Urothelium cell line (cell line): ENCODE measurements around the gene CCDC116.
"Not testable (repeated sequence)": the region's sequence is repeated elsewhere in the genome, so short reads cannot be mapped to it uniquely, and the experiment has no call there.

ENCODE experiments used
- DNase-seq: peaks from one replicate; pipeline ENCODE4 v3.0.0; 2011; ENCODE audit warnings: low spot score, mixed read lengths
- FAIRE-seq: peaks from 2 replicates; lab custom pipeline; 2011; peaks lifted over from hg19 to GRCh38; lab: Jason Lieb, UNC

CCDC116 gene

GRCh38 chr22:21609556-21610157, 22.9 kb upstream of the CCDC116 start:
- FAIRE-seq = not testable (repeated sequence)

DNA sequence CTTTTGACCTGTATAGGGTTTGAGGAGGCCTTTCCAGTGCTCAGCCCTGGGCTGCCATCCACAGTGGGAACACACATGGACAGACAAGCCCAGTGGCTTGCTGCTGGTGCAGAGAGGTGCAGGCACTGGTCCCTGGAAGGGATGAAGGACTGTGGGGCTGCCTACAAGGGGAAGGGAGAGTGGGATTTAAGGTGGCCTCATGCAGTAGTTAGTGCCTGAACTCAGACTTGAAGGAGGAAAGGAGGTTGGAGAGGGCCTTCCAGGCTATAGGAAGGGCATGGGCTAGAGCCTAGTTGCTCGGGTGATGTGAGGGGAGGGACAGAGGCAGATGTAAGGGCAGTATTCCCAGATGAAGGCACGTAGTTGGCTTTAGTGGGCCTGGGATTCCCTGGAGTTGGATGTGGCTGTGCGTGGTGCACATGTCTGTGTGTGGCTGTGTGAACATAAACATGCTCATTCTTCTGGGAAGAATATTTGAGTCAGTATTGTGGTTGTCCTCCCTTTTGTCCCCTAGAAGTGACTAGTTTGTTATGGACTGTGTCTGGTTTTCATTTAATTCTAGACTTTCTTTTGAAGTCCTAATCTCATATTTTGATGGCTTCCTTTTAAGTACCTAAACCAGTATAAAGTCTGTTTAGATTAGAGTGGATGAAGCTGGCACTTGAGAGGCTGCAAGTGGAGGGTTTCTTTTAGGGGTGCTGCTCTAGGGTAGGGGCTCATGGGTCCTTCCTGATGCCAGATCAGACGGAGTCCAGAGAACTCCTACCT, 21.2 kb upstream of the CCDC116 start:
- no peak for DNase-seq
- no peak for FAIRE-seq

More at GRCh38 chr22:21609556-21610157, 22.9 kb upstream of the CCDC116 start:
- not testable (repeated sequence) for DNase-seq

DNA sequence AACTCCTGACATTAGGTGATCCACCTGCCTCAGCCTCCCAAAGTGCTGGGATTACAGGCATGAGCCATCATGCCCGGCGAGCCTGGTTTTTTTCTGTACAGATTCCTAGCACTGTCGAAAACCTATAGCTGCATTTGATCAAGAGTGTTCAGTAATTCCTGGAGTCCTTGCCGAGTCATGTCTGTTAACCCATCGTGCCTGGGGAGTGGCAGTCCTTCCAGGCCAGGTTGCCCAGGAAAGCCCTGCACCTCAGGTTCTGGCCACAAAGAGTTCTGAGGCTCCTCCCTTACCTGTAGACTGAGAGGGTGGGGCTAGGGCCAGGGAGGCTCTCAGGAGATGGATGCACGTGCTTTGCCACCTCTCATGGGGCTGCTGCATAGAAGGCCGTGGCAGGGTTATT, 19.7 kb upstream of the CCDC116 start:
- FAIRE-seq (no peak), DNase-seq (no peak)

DNA sequence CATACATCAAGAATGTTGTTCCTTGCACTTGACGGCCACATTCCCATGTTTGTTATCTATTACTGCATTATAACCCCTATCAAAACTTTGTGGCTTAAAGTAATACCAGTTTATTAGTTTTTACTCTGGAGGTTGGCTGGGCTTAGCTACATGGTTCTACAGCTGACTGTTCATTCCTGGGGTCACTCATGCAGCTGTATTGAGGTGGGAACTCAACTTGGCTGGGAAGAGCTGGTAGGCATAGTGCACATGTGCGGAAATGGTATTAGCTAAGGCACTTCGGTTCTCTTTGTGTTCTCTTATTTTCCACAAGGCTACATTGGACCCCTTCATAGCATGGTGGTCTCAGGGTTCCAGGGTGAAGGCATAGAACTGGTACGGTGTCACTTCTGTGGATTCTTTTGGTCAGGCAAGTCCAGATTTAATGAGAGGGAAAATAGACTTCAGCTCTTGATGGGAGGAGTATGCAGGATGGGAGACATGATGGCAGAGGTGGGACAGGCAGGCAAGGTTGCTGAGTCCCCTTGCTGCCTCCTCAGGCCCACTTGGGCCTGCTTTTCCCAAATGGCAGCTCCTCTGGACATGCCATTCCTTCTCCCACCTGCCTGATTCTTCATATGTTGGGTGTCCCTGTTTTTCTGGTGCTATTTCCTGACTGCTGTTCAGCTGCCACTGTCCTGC, 18.9 kb upstream of the CCDC116 start:
- DNase-seq = no peak

GRCh38 chr22:21615731-21616130, 16.8 kb upstream of the CCDC116 start:
- no peak for DNase-seq
- peak; percentile 20 for FAIRE-seq

More for the DNA sequence above, 18.9 kb upstream of the CCDC116 start:
- no peak for FAIRE-seq

- not testable (repeated sequence) for DNase-seq, FAIRE-seq
These were observed 15.2 kb upstream of the CCDC116 start for GRCh38 chr22:21617337-21617736.

DNA sequence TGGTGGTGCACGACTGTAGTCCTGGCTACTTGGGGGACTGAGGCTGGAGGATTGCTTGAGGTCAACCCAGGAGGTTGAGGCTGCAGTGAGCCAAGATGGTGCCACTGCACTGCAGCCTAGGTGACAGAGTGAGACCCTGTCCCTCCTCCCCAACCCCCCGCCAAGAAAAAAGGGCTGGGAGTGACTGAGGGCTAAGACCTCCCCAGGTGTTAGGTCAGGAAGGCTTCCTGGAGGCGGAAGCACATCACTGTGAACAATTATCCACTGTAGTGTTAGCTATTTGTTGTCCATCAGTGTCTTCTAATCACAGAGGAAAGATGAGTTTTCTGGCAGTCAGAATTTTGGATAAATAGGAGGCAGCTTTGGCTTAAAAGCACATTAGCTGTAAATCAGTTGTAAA, 11.5 kb upstream of the CCDC116 start:
- DNase-seq (no peak), FAIRE-seq (peak; percentile 65)

- DNase-seq = no peak
These were observed 10.3 kb upstream of the CCDC116 start for GRCh38 chr22:21622011-21622918.

GRCh38 chr22:21622919-21623647, 9.5 kb upstream of the CCDC116 start:
- FAIRE-seq (no peak), DNase-seq (no peak)

More at GRCh38 chr22:21622011-21622918, 10.3 kb upstream of the CCDC116 start:
- FAIRE-seq = no peak

- FAIRE-seq = no peak
- no peak for DNase-seq
These were observed 9.0 kb upstream of the CCDC116 start for GRCh38 chr22:21623648-21623970.

DNA sequence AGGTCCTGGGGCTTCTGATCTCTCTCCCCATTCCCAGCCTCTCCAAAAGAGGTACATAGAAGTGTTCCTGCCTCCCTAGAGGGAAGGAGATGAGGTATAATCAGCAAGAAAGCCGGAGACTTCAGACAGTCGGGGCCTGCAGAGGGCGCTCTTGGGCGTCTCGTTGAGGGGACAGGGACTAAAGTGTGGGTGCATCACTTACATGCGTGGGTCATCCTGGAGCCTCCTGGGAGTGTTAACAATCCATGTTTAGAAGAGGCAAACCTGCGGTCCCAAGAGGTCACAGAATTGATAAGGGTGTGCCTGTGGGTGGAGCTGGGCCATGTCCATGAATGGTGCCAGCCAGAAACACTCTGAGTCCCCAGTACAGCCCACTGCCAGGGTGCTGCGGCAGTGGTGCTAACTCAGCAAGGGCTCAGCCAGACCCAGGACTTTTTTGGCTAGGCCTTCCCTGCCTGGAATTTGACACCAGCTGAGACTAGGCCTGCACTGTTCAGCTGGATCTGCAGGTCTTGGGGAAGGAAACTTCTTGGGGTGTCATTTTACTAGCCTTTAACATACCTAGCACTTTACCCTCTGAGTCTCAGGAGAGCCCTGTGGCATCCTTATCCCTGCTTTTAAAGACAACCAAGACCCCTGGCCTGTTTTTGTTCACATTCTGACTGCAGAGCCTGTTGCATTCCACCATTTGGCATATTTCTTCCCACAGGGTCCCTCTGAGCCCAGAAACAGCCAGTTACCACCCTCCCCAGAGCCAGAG, 8.3 kb upstream of the CCDC116 start:
- no peak for FAIRE-seq

DNA sequence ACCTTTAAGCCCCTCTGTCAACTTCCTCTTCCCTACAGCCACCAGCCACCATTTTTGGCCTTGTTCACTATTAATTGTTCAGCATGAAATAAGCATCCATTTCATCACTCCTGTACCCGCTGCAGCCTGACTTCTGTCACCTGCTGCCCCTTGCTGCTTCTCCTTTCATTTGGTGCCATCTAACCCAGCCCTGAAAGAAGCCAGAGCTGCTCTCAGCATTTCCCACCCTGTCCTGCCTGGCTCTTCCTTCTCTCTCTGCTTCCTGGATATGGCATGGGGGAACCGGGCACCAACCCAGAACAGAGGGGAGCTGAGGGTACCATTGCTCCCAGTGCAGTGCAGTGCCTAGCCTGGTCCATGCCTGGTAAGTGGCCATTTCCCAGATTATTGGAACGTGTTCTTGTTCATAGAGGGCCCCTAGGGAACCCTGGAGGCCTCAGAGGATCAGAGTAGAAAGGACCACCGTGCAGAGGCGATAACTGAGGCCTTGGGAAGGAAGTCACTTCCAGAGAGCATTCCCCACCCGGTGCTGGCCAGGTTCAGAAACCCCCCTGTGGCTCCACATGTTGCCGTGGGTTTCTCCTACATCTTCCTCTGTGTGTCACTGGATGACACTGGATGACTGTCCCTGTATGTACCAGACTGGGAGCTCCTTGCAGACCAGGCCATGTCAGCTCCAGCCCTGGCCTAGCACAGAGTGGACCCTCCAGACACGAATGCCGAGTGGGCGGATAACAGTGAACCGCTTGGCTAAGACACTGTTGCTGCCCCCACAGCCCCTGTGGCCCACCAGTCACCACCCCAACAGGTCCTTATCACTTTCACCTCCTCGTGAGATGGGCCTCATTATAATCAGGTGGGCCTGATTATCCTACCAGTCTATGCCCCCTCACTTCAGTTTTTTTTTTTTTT, 7.4 kb upstream of the CCDC116 start:
- FAIRE-seq = no peak
- DNase-seq = no peak

More for the DNA sequence above, 8.3 kb upstream of the CCDC116 start:
- DNase-seq = peak; percentile 46

GRCh38 chr22:21626073-21626734, 6.4 kb upstream of the CCDC116 start:
- FAIRE-seq (no peak), DNase-seq (no peak)

DNA sequence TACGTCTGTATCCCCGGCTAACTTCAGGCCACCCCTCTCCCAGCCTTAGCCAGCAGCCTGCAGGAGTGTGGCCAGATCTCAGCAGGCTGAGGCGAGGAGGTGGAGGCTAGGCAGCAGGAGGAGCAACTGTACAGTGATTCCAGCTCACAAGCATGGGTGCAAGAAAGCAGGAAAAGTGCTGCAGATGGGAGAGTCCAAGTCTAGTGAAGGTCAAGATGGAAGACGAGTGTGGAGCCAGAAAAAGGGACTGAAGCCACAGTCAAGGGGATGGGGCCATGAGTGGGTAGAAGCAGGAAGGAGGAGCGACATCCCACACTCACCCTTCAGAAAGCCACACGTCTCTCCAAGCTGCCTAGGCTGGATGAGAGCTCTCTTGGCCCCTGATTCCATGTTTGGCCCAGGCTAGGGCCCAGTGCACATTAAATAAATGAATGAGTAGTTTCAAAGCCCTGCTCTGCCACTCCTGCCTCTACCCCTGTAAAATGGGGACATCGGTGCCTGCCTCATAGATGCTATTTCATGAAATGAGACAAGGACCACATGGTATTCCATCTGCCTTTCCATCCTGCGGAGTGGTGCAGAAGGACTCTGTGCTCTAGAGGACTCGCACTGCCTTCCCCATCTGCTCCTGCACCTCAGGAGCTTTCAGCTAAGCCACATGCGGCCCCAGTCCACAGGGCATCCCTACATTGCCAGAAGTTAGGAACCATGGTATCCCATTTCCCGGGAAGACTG, 5.7 kb upstream of the CCDC116 start:
- FAIRE-seq (peak; percentile 89), DNase-seq (no peak)

- FAIRE-seq = no peak
These were observed 3.9 kb upstream of the CCDC116 start for GRCh38 chr22:21628386-21629254.

More at GRCh38 chr22:21628386-21629254, 3.9 kb upstream of the CCDC116 start:
- no peak for DNase-seq
